HG02938 (cell line): ENCODE results near the gene CPN1.
"Not testable (repeated sequence)": the region's sequence is repeated elsewhere in the genome, so short reads cannot be mapped to it uniquely, and the experiment has no call there.

Source experiments
- ATAC-seq: cut with Tn5 transposase; IDR thresholded peaks from one replicate; pipeline ENCODE4 v1.9.1; 2021; ENCODE audit warnings: mild to moderate bottlenecking, moderate library complexity; ENCODE audit not compliant: unreplicated experiment

Gene CPN1

GRCh38 chr10:100082276-100082675 lies 607 bp upstream of the CPN1 start:
- ATAC-seq = not testable (repeated sequence)

GRCh38 chr10:100076750-100077149 lies 4.9 kb downstream of the CPN1 start:
- ATAC-seq = no peak

- no peak for ATAC-seq
Observed at GRCh38 chr10:100075426-100076220, 6.0 kb downstream of the CPN1 start.

- no peak for ATAC-seq
Observed at GRCh38 chr10:100072514-100072913, 9.2 kb downstream of the CPN1 start.

GRCh38 chr10:100071529-100071928 lies 10.1 kb downstream of the CPN1 start:
- ATAC-seq = no peak

- ATAC-seq = no peak
Observed at GRCh38 chr10:100067466-100067865, 14.2 kb downstream of the CPN1 start.

GRCh38 chr10:100065084-100065660 lies 16.5 kb downstream of the CPN1 start:
- ATAC-seq = no peak

- ATAC-seq = no peak
Observed at GRCh38 chr10:100061401-100061800, 20.3 kb downstream of the CPN1 start.

- no peak for ATAC-seq
Observed at GRCh38 chr10:100057948-100058347, 23.7 kb downstream of the CPN1 start.

- no peak for ATAC-seq
Observed at GRCh38 chr10:100053686-100054460, 27.8 kb downstream of the CPN1 start.

GRCh38 chr10:100046021-100046486 lies 35.6 kb downstream of the CPN1 start:
- no peak for ATAC-seq

- ATAC-seq = no peak
Observed at GRCh38 chr10:100045592-100045991, 36.1 kb downstream of the CPN1 start.

GRCh38 chr10:100043796-100044195 lies 37.9 kb downstream of the CPN1 start:
- no peak for ATAC-seq

GRCh38 chr10:100043344-100043743 lies 38.3 kb downstream of the CPN1 start:
- ATAC-seq = no peak

GRCh38 chr10:100041306-100042002 lies 40.2 kb downstream of the CPN1 start:
- ATAC-seq = no peak

GRCh38 chr10:100038561-100039071 lies 43.1 kb downstream of the CPN1 start:
- no peak for ATAC-seq

GRCh38 chr10:100037758-100038315 lies 43.8 kb downstream of the CPN1 start:
- ATAC-seq = no peak

- ATAC-seq = no peak
Observed at GRCh38 chr10:100036850-100037249, 44.8 kb downstream of the CPN1 start.

GRCh38 chr10:100033766-100034418 lies 47.8 kb downstream of the CPN1 start:
- no peak for ATAC-seq

GRCh38 chr10:100027416-100027815 lies 54.3 kb downstream of the CPN1 start:
- no peak for ATAC-seq
